Stimulated activated naive CD4-positive, alpha-beta T cell treated with Interleukin-2 at 50 U/mL for 16 hours (primary cell): Measurements from ENCODE around the gene EPHA2.
"Not testable (repeated sequence)": the region's sequence is repeated elsewhere in the genome, so short reads cannot be mapped to it uniquely, and the experiment has no call there.

Source experiments
- DNase-seq: peaks from one replicate; lab custom pipeline; 2025; lab: John Stamatoyannopoulos, UW

The EPHA2 gene

DNA sequence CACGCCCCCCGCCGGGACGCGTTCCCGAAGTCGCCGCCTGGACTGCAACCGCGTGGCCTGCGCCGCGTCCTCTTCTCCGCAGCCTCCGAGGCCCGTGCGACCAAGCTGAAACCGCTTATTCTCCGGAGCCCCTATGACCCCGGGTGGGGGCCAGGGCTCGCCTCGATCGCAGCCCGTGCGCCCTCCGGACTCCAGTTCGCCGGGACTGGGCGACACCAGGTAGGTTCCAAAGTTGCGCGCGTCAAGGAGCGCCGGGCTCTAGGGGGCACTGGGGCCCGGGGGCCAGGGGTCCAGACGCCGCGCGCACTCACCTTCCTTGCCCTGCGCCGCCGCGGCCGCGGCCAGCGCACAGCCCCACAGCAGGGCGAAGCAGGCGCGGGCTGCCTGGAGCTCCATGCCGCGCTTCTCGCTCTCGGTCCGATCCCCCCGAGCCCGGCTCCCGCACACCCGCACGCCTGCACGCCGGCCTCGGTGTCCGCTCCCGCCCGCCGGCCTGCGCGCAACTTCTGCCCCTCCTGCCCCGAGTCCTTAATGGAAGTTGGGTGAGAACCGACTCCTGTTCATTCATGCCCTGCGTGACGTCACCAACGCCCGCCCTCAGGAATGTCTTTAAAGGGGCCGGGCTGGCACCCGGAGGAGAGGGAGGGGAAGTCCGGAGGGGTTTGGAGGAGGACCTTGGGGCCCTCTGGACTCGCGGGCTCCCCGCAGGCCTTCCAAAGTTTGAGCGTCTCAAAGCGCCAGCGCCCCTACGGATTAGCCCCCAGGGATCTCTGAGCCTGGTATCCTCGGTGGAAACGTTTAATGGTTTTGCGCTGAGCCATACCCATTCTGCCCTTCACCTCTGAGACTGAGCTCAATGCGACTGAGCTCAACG lies at the start of gene EPHA2:
Gene EPHA2 (minus strand): TSS at position 533 of the 874 bp plus-strand sequence. CDS start 137 bp downstream, at position 396.
- no peak for DNase-seq

GRCh38 chr1:16205334-16205671 lies 49.4 kb upstream of the EPHA2 start:
- no peak for DNase-seq

GRCh38 chr1:16204634-16205333 lies 48.9 kb upstream of the EPHA2 start:
- peak; percentile 4 for DNase-seq

DNA sequence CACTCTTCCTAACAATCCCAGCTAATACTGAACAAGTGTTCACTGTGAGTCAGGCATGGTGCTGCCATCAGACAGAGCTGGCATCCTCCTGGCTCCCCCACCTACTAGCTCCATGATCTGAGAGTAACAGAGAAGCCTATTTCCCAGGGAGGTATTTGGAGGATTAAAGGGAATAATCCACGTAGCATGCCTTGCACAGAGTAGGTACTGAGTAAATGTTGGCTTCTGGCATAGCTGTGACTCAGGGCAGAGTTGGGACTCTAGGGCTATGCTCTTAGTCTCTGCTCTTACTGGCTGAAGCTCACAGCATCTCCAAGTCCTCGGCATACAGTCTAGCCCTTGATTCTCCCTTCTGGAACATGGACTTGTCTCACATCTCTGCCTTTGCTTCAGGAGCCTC lies 48.3 kb upstream of the EPHA2 start:
- DNase-seq, result no peak

DNA sequence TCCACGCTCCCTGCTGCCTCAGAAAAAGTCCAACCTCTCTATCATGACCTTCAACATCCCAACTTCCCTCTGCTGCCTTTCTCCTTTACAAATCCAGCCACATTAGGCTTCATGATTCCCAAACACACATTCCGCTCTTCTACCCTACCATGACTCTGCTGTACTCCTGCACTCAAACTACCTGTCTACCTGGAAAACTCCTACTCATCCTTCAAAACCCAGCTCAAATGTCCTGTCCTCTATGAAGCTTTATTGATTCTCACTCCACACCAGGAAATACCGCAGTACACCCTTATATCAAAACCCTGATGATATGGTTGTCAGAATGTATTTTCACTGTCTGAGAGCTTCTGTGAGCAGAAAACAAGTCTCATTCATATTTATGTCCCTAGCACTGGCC lies 47.7 kb upstream of the EPHA2 start:
- DNase-seq, result no peak

DNA sequence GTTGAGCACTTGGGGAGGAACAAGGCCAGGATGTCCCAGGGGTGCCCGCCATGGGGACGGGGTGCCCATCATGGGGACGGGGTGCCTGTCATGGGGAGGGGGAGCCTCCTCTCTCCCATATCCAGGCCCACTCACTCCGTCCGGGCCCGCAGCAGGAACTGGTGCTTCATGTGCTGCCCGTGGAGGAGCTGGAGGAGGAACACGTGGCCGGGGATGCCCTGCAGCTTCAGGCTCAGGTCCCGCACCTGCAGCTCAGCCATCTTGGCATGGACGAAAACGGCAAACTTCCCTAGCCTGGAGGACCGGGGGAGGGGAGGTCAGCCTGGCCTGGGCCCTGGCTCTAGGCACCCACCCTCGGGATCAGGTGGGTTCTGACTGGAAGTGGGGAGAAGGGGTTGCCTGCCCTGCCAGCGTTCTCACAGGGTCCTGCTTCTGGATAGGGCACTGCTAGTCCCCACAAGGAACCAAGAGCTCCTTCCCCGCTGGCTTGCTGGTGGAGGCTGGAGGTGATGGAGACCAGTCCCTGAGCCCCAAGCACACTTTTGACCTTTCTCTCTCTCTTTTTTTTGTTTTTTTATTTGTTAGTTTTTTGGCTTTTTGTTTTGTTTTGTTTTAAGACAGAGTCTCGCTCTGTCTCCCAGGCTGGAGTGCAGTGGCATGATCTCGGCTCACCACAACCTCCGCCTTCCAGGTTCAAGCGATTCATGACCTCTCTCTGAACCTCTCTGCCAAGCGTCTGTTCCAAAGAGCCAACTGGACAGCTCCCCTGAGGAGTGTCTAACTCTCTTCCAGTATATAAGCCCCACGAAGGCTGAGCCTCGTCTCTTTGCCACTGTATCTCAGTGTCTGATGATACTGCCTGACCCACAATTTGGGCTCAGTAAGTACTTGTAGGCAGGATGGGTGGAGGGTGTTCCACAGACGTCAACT lies 46.7 kb upstream of the EPHA2 start:
- DNase-seq, result no peak

DNA sequence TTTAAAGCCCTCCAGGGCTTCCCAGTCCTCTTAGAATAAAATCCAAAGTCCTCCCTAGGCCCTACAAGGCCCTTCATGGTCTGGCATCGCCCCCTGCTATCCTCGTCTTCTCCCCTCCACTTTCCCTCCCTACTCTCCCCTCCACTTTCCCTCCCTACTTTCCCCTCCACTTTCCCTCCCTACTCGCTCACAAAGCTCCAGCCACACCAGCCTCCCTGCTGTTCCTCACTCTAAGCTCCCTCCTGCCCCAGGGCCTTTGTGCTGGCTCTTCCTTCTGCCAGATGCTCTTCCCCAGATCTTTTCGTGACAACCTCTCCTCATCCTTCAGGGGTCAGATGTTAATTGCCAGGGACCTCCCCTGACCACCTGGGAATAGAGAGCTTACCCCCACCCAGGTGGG lies 43.8 kb upstream of the EPHA2 start:
- DNase-seq, result no peak

DNA sequence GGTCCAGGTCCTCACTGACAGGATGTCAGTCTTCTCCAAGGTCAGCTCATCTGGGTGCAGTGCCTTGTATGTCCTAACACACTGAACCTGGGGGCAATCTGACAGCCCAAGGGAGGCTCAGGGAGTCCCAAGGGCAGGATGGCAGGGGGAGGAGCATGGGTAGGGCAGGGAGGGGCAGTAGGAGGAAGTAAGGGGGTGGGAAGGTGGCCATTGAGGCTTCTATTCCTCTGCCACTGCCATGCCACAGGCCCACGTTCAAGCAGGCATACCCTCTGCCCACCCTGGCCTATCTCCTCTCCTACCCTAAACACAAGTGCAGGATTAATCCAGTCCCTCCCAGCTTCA lies 43.3 kb upstream of the EPHA2 start:
- DNase-seq, result no peak

GRCh38 chr1:16198444-16199156 lies 42.7 kb upstream of the EPHA2 start:
- no peak for DNase-seq

DNA sequence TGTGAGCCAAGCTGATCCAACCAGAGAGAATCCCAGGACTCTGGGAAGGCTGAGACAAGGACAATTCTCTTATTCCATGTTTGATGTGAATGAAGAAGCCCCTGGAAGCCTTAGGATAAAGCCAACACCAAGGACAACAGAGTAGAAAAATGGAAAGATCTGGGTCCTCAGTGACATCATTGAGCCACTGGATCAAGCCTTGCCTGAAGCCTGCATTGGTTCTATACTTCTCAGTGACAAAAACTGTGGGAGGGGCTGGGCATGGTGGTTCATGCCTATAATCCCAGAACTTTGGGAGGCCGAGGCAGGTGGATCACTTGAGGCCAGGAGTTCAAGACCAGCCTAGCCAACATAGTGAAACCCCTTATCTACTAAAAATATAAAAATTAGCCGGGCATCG lies 41.0 kb upstream of the EPHA2 start:
- no peak for DNase-seq

DNA sequence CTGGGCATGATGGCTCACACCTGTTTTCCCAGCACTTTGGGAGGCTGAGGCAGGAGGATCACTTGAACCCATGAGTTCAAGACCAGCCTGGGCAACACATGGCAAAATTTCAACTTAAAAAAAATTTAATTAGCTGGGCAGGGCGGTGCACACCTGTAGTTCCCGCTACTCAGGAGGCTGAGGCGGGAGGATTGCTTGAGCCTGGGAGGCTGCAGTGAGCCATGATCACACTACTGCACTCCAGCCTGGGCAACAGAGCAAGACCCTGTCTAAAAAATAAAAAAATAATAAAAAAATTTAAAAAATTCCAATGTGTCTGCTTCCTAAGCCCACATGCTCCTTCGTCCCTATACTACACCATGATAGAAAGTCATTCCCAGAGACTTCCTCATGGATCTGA lies 40.3 kb upstream of the EPHA2 start:
- not testable (repeated sequence) for DNase-seq

- no peak for DNase-seq
These were observed 39.6 kb upstream of the EPHA2 start for GRCh38 chr1:16195518-16195905.

DNA sequence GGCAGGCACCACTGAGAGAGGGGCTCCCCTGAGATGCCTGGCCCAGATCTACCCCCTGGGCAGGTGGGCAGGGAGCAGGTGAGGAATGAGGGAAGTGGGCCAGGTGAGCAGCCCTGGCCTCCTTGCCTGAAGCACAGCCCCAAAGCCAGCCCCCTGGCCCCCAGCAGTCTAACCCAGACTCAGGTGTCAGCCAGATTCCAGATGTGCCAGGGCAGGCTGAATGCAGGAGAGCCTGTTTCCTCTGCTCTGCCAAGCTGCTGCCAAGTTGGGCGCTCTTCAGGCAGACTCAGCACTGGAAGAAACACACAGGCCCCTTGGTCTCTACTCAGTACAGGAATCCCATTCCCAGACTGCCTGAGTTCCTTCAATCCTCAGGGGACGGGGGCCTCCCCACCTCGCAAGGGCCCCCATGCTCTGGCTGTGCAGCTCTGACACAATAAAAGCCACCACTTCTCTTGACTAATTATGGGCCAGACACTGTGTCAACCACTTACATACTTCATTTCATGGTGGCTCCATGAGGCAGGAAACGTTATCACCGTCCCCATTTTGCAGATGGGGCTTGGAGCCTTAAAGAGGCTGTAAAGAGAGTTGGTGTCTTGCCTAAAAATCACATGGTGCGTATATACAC lies 36.2 kb upstream of the EPHA2 start:
- DNase-seq, result no peak

DNA sequence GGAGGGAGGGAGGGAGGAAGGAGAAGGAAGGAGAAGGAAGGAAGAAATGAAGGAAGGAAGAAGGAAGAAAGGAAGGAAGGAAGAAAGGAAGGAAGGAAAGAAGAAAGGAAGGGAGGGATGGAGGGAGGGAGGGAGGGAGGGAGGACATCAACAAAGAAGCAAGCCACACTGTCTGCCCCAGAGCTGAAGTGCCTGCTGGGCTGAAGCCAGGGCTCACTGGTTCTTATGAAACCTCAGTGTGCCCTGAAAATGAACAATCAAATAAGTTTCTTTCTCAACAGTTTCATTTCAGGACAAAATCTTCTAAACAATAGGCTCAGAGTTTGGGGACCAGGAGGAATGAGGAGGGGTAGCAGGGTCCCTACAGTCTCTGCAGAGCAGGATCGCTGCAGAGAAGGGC lies 35.4 kb upstream of the EPHA2 start:
- DNase-seq, result no peak

DNA sequence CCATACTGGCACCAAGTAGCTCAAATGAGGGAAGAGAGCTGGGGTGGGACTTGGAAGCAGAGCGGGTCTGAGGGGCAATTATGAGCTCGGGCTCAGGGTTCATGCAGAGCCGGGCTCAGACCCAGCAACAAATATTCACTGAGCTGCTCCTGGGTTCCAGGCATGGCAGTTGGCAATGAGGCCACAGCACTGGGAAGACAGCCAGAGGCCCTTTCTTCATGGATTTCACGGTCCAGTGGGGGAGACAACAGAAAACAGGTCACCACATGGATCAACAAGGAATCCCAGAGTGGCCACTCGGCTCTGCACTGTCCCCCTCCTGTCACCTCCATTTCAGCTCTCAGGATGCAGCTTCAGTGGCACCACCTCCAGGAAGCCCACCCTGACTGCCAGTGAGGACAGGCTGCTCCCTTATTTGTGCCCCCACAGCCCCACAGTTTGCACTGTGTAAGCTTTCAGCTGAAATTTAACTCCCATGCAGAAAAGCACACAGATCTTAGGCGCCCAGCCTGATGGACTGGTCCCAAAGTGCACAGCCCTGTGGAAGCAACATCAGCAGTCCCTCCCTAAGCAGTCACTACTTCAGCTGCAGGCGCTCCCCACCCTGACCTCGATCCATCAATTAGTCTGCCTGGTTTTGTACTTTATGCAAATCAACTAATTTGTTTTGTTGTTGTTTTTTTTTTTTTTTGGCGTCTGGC lies 34.2 kb upstream of the EPHA2 start:
- no peak for DNase-seq

DNA sequence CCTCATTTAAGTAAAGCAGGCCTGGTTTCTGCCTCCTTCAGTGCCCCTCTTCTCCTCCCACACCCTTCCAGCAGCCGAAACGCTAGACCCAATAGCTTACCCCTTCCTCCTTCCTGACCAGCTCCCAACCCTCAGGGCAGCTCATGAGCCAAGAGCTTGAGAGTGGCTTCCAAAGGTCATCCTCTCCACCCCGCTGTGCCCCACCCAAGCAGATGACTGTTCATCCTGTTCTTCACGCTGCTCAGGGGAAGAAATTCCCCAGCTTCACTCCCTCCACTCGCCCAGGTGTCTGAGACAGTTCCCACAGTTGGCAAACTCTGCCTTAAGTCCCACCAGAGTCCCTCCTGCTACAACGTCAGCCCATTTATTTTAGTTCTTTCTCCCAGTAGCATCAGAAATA lies 33.1 kb upstream of the EPHA2 start:
- DNase-seq, result no peak

DNA sequence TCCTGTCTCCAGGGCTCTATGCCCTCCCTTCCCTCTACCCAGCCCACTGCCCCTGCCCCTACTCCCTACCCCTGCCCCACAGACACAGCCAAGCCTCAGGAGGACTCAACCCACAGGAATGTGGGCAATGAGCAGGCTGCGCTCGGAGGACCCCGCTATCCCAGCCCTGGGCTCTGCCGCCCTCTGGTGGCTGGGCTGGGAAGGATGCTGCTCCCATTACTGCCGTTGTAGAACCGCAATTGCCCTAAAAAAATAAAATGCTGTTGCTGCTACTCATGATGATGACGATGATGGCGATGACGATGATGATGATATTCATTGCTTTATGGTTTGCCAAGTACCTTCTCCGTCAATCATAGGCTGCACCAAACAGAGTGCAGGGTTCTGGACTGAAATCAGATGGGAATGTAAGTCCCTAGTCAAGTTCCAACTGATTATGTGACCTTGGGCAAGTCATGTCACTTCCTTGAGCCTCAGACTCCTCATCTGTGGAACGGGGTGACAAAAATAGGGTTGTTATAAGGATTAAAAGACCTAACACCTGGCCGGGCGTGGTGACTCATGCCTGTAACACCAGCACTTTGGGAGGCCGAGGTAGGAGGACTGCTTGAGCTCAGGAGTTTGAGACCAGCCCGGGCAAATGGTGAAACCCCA lies 32.0 kb upstream of the EPHA2 start:
- peak; percentile 61 for DNase-seq

DNA sequence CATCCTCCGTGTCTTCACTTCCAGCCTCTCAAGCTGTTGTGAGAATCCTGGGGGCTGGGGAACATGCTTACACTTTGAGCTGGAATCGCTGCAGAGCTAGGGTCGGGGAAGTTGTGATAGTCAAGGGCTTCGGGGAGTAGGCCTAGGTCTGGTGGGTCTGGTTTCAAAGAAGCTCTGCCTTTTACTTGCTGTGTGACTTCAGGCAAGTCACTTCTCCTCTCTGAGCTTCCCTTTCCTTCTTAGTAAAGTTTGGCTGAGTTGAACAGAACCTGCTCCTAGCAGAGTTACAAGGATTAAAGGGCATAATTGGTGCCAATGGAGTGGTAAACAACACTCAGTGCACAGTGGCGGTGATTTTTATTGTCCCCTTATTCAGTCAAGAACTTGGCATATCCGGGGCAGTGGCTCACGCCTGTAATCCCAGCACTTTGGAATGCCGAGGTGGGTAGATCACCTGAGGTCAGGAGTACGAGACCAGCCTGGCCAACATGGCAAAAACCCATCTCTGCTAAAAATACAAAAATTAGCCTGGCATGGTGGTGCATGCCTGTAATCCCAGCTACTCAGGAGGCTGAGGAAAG lies 30.9 kb upstream of the EPHA2 start:
- no peak for DNase-seq

DNA sequence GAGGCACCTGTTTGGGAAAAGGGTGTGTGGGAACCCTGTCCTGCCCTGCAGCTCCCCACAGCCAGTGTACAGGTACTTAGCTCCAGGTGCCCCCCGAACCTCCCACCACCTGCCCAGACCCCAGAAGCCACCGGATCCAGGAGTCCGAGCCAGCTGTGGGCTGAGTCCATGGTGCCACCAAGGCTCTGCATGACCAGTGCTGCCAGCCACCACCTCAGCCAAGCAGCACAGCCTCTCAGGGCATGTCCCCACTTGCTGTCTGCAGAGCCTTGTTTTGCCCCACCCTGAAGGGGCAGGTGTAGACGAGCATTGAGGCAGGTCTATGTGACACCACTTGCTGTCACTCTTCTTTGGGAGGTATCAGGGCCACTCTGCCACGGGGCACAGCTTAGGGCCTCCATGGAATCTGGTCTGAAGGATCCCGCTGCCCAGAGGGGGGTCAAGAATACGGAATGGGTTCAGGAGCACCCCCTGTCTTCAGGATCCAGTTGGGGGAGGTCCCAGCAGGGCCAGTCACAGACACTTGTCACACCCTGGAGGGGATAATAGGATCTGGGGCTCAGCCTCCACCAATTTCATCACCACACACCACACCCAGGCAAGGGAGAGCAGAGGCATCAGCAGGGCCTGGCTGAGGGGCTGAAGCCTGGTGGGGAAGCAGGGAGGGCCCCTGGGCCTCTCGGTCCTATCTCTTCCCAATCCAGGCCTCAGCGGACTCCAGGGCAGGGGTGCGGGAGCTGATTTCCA lies 28.9 kb upstream of the EPHA2 start:
- DNase-seq, result no peak
